Measurements from ENCODE around the gene GAL3ST3.
"Not testable (repeated sequence)": the region's sequence is repeated elsewhere in the genome, so short reads cannot be mapped to it uniquely, and the experiment has no call there.

GAL3ST3 gene

DNA sequence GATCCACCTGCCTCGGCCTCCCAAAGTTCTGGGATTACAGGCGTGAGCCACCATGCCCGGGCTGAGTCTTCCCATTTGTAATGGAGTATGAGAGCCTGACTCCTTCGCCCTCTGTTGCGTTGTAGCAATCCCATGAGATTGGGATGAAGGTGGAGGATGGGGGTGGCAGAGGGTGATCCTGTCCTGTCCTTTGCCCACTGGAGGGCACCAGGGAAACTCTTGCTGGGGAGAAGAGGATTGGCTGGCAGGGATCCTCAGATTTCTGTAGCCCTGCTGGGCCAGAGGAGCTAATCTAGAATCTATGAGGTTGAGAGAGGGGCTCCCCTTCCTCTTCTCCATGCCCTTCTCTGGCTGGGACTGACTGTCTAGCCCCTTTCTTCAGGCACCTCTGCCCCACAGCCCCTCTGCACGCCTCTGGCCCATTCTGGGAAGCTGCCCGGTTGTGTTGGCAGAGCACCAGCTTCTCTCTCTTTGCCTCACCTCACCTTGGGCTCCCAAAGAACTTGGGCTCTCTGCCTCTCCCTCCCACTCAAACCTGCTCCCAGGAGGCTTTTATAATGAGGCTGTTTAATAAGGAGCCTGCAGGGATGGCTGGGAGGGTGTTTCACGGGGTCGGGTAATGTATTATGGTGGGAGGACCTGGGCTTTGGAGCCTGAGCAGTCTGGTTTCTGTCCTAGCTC is 13.2 kb downstream of the GAL3ST3 start:
- DNase-seq (ENCODE audit: low read depth) = no peak
- H3K4me3 ChIP-seq (ENCODE audit: low read depth, low read length) = no peak overlapping the region
- TF ChIP-seq, protein P1, sequence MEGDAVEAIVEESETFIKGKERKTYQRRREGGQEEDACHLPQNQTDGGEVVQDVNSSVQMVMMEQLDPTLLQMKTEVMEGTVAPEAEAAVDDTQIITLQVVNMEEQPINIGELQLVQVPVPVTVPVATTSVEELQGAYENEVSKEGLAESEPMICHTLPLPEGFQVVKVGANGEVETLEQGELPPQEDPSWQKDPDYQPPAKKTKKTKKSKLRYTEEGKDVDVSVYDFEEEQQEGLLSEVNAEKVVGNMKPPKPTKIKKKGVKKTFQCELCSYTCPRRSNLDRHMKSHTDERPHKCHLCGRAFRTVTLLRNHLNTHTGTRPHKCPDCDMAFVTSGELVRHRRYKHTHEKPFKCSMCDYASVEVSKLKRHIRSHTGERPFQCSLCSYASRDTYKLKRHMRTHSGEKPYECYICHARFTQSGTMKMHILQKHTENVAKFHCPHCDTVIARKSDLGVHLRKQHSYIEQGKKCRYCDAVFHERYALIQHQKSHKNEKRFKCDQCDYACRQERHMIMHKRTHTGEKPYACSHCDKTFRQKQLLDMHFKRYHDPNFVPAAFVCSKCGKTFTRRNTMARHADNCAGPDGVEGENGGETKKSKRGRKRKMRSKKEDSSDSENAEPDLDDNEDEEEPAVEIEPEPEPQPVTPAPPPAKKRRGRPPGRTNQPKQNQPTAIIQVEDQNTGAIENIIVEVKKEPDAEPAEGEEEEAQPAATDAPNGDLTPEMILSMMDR (IDR thresholded peaks at IDR 0.05; ENCODE audit: low read depth, low read length, missing control alignments) = no peak

DNA sequence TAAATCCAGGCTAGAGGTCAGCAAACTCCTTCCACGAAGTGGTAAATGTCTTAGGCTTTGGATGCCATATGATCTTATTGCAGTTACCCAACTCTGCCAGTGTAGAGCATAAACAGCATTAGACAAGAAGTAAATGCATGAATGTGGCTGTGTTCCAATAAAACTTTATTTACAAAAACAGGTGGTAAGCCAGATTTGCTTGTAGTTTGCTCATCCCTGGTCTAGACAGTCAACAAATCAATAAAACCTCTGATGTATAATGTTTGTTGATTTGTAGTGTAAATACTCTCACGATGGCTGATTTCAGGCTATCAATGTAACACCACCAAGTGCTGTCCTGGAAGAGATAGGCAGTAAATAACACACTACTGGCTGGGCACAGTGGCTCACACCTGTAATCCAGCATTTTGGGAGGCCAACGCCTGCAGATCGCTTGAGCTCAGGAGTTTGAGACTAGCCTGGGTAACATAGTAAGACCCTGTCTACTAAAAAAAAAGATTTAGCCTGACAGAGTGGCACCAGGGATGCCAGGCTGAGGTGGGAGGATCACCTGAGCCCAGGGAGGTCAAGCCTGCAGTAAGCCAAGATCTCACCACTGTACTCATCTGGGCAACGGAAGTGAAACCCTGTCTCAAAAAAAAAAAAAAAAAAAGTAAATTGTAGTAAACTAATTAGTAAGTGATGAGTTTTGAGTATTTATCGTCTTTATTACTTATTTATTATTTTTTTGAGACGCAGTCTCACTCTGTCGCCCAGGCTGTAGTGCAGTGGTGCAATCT is 15.8 kb downstream of the GAL3ST3 start:
- TF ChIP-seq, protein P1 (IDR thresholded peaks at IDR 0.05; ENCODE audit: low read depth, low read length, missing control alignments) = no peak
- no peak overlapping the region for H3K4me3 ChIP-seq (ENCODE audit: low read depth, low read length)
- DNase-seq (ENCODE audit: low read depth) = no peak

DNA sequence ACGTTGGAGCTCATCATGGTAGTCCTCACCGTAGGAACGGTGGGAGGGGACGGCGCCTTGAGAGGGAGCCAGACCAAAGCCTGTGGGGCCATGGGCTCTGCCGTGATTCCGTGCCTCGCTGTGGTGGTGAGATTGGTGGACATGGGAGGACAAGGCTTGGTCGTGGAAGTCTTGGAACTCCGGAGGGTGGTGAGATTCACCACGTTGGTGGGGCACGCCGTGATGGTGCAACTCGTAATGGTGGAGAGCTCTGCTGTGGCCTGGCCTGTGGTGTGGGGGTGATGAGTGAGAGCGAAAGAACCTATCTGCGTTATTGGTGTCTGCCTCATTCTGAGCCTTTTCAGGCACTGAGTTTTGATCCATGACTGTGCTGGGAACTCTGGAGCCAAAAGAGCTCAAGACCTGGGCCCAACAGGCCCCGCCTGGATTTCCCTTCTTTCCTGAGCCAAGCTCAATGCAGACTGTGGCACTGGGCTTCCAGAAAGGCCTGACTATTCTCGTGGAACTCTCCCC is 22.9 kb downstream of the GAL3ST3 start, which contains the start of gene CATSPER1:
Gene CATSPER1 (minus strand): TSS at position 463 of the 513 bp plus-strand sequence. CDS start 100 bp downstream, at position 363.
- TF ChIP-seq, protein P1 (IDR thresholded peaks at IDR 0.05; ENCODE audit: low read depth, low read length, missing control alignments) = no peak
- no peak within 1 kb of the TSS for H3K4me3 ChIP-seq (ENCODE audit: low read depth, low read length)
- DNase-seq (ENCODE audit: low read depth) = no peak

DNA sequence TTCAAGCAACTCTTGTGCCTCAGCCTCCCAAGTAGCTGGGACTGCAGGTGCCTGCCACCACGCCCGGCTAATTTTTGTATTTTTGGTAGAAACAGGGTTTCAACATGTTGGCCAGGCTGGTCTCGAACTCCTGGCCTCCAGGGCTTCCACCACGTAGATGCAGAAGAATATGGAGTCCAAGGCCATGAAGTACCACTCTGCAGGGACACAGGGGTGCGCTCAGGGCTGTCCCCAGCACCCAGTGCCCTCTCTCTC is 25.8 kb downstream of the GAL3ST3 start:
- not testable (repeated sequence) for H3K4me3 ChIP-seq (ENCODE audit: low read depth, low read length); DNase-seq (ENCODE audit: low read depth)

DNA sequence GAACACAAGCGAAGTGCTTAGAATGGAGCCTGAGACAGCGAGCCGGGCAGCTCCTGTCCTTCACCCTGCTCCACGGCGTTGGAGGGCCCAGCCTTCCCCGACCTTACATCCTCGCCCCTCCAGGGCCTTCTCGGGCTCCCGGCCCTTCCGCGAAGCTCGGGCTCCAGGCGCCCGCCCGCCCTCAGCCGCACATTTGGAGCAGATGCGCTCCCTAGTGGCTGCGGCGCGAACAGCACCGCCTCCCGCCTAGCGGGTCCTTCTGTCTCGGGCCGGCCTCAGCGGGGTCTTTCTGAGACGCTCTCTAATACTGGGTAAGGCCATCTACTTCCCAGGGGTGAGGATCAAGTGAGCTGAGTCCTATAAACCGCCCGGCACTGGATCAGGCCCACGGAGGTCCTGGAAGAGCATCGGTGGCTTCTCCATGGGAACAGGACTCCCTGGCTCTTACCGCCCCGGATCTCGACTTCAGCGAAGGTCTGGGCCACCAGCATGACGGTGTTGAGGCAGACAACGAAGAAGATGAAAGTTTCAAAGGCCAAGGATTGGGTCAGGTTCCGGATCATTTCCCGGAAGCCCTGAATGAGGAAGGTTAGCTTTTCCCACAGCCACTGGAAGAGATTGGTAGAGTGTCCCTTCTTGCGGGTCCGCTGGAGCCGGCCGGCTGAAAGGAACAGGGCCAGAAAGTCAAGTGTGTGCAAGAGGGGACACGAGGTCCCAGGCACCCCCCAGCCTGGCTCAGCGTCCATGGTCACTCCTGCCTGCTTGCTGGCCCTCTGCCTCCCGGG is 26.4 kb downstream of the GAL3ST3 start:
- TF ChIP-seq, protein P1 (IDR thresholded peaks at IDR 0.05; ENCODE audit: low read depth, low read length, missing control alignments) = peak; percentile 90
- DNase-seq (ENCODE audit: low read depth) = no peak
- H3K4me3 ChIP-seq (ENCODE audit: low read depth, low read length) = no peak overlapping the region

DNA sequence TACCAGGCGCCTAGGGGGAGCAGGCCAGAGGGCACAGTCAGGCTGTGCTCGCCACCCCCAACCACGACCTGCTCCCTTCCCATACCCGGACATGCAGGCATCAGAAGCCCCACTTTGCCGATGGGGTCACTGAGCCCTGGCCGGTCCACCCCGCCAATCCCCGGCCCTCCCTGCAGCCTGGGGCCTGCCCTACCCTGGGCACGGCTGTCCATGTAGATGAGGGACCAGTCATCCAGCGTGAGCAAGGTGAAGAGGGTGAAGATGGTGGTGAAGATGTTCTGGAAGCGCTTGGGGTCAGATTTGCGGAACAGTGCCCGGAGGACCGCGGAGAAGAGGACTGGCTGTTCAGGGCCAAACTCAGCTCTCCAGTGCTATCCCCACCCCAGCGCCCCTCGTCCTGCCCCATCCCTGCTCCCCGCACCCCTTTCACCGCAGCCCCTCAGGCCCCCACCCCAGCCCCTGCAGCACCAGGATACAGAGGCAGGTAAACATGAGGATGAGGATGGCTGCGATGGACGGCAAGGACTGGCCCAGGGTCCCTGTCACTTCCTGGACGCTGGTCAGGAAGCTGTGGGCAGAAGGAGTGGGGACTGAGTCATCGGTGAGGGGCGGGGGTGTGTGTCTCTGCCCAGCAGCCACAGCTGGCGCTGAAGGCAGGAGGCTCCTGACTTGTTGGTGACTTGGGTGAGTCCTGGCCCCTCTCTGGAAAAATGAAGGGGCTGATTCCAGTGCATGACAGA is 28.2 kb downstream of the GAL3ST3 start:
- TF ChIP-seq, protein P1 (IDR thresholded peaks at IDR 0.05; ENCODE audit: low read depth, low read length, missing control alignments) = no peak
- no peak for DNase-seq (ENCODE audit: low read depth)
- no peak overlapping the region for H3K4me3 ChIP-seq (ENCODE audit: low read depth, low read length)

Data from GM12864 (cell line).